Adrenal gland (tissue), 12 donors: ENCODE data around the gene SLC6A11. TPM values are rescaled to one million over a fixed set of nuclear protein-coding genes. Genes with fewer than 3 reads are reported as not detected.

Source experiments
- DNase-seq, 7 donors: peaks; one replicate each; pipeline ENCODE4 v3.0.0-alpha.2; 2019 to 2020
- H3K27ac ChIP-seq, 5 donors: fragments of 200-600 bp; sonication (generic) in 4 of 5; 1 replicate in 3 of 5; 2 replicates in 2 of 5; pipeline versions ENCODE4 v1.5.1 to v1.8.0; 2016 to 2020; ENCODE audit warnings: mild to moderate bottlenecking in 1 of 5
- H3K27me3 ChIP-seq: fragments of 200-600 bp; 2 replicates; pipeline ENCODE4 v1.8.0; 2021
- H3K36me3 ChIP-seq, 2 donors: fragments of 200-600 bp; replicated peaks in 1 of 2; 1 replicate in 1 of 2; 2 replicates in 1 of 2; pipeline versions ENCODE4 v1.5.1 to v1.8.0; 2018 to 2022
- H3K4me1 ChIP-seq, 2 donors: fragments of 200-600 bp; replicated peaks in 1 of 2; 1 replicate in 1 of 2; 2 replicates in 1 of 2; pipeline versions ENCODE4 v1.5.1 to v1.8.0; 2018 to 2021
- H3K4me3 ChIP-seq, 4 donors: fragments of 200-600 bp; sonication (generic) in 3 of 4; one replicate each; pipeline ENCODE4 v1.5.1; 2016 to 2018
- H3K9me3 ChIP-seq, 3 donors: fragments of 200-600 bp; sonication (generic) in 1 of 3; replicated peaks in 1 of 3; 1 replicate in 2 of 3; 2 replicates in 1 of 3; pipeline versions ENCODE4 v1.5.1 to v1.8.0; 2016 to 2021
- CTCF ChIP-seq, 6 experiments: fragments of 450-650 bp in 4 of 6; fragments of 200-600 bp in 2 of 6; sonication (generic) in 1 of 6; IDR thresholded peaks; 1 replicate in 5 of 6; 2 replicates in 1 of 6; pipeline versions ENCODE4 v1.5.1 to v1.8.0; 2016 to 2021; ENCODE audit warnings: antibody characterized with exemption in 6 of 6, mild to moderate bottlenecking in 2 of 6, moderate library complexity in 1 of 6
- POLR2A ChIP-seq, 2 donors: fragments of 450-650 bp; IDR thresholded peaks; one replicate each; pipeline ENCODE4 v1.6.1; 2017; ENCODE audit warnings: antibody characterized with exemption in 2 of 2, mild to moderate bottlenecking in 2 of 2, moderate library complexity in 1 of 2
- WGBS, 4 donors: extraction: QIAGEN DNeasy Blood & Tissue Kit in 2 of 4; methylation state at CpG; one replicate each; pipeline versions ENCODE4 v1.1.5 to v1.1.7; 2013 to 2017; 5-methylcytosine and 5-hydroxymethylcytosine counted together
- intact Hi-C, 2 donors: fragments of 100-400 bp; cut with DNase I; formaldehyde crosslinking; loops; one replicate each; pipeline versions ENCODE4 v1.14.1 to v1.15.0; 2022 to 2023
- polyA plus RNA-seq, 3 donors: library from polyadenylated mRNA; stranded (reverse); fragments of 200-250 nt in 2 of 3; fragments of 350-450 nt in 1 of 3; fragmentation: Illumina TruSeq in 1 of 3; extraction: RNeasy Lipid Tissue Mini Kit (QIAGEN cat#74804) in 1 of 3; gene quantifications; one replicate each; pipeline ENCODE4 v1.2.3, GENCODE V29; 2013 to 2014
- total RNA-seq, 9 donors: library from RNA; depleted of rRNA in 4 of 9; stranded (reverse); fragments of >200 nt in 4 of 9; fragments of 120-200 nt in 1 of 9; fragmentation: NEBNext Ultra II Directional in 1 of 9; extraction: Animal tissue kit (Norgen Biotek cat#: 25700) in 1 of 9; gene quantifications; one replicate each; pipeline versions ENCODE4 v1.1.0 to v1.2.4, GENCODE V29; 2013 to 2023
- donor health status: healthy with polysubstance abuse.
- donor health status: Bipolar disorder and iron deficiency.
- donor health status: DM: yes; HTN: yes; CAD: no.
- donor health status: DM: no; HTN: no; CAD: no.
- donor health status: DM: no; HTN: no; CAD: no.
- donor health status: DM: yes; HTN: yes; CAD: no.

The SLC6A11 gene
- total and polyA plus RNA-seq, 12 donors, result 0.03 to 0.17 (median 0.06) TPM; not detected in 7

DNA sequence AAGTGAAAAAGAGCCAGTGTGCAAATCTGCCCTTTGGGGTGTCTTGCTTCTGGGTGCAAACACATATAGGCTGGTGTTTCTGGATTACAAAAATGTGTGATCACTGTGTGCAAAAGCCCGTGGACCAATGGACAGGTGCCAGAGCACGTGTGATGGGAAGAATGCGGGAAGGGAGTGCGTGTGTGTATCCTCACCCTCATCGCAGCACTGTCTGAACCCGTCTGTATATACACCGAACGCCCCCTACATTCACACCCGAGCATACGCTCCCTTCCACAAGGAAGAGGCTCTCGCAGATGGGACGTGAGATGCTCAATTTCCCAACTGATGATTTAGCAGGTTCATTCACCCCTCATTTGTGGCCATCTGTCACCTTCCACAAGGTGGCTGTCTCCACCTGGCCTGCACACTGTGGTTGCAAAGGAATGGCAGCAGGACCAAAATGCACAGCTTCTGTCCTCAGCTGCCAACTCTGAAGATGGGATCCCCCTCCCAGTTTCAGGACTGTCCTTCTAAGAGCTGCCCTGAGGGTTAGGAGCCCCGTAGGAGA is 157.1 kb downstream of the SLC6A11 start:
- WGBS, 4 donors, result 63 to 81% (median 77%) methylated on average over 13 of the region's 13 CpGs
- peaks cover 4% of the 10 kb centered on the region for H3K27me3 ChIP-seq
- H3K36me3 ChIP-seq, result no peaks in the 10 kb centered on the region
- no peaks in the 10 kb centered on the region for H3K9me3 ChIP-seq
- H3K4me1 ChIP-seq, result no peaks in the 10 kb centered on the region
- intact Hi-C loops, result no loop called here
- TF ChIP-seq POLR2A (IDR thresholded peaks at IDR 0.05), result no peak
- no peak for TF ChIP-seq CTCF (IDR thresholded peaks at IDR 0.05)
- no peak for DNase-seq
- no peak overlapping the region for H3K27ac ChIP-seq
- no peak overlapping the region for H3K4me3 ChIP-seq

- Histone ChIP-seq H3K27ac (no peak overlapping the region), H3K9me3 (no peaks in the 10 kb centered on the region), H3K27me3 (peaks cover 4% of the 10 kb centered on the region), H3K4me1 (no peaks in the 10 kb centered on the region), H3K4me3 (no peak overlapping the region), H3K36me3 (no peaks in the 10 kb centered on the region)
- intact Hi-C loops, result no loop called here
- DNase-seq, result no peak
- 77 to 83% (median 80%) methylated on average over 7 of the region's 7 CpGs for whole genome bisulfite sequencing, 4 donors
- TF ChIP-seq POLR2A (IDR thresholded peaks at IDR 0.05) (no peak), CTCF (IDR thresholded peaks at IDR 0.05) (no peak)
These were observed 158.1 kb downstream of the SLC6A11 start for GRCh38 chr3:10974131-10974530.

GRCh38 chr3:10974746-10975375 is 158.8 kb downstream of the SLC6A11 start:
- intact Hi-C loops, result no loop called here
- DNase-seq, result no peak
- 62 to 75% (median 65%) methylated on average over 6 to 7 of the region's 7 CpGs for WGBS, 4 donors

DNA sequence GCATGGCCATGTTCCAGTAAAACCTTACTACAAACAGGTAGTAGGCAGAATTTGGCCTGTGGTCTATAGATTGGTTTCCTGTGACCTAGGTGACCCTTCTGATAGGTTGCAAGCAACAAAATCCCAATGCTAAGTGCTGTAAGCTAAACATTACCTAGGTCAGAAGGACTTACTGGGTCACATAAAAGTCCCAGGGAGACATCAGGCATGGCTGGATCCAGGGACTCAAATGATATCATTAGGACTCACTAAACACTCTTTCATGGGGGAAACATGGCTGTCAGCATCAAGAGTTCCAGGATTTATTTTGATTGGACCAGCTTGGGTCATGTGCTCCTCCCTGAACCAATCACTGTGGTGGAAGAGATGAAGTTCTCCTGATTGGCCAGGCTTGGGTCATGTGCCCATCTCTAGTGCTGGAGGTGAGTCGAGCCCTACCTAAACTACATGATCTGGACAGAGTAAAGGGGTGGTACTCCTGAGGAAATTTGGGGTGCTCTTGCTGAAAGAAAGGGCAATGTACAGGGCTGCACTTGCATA is 159.7 kb downstream of the SLC6A11 start:
- intact Hi-C loops, result no loop called here
- no peaks in the 10 kb centered on the region for H3K9me3 ChIP-seq
- 73 to 100% (median 91%) methylated on average over 1 of the region's 1 CpG for WGBS, 4 donors
- no peaks in the 10 kb centered on the region for H3K36me3 ChIP-seq
- DNase-seq, result no peak
- TF ChIP-seq POLR2A (IDR thresholded peaks at IDR 0.05) (no peak), CTCF (IDR thresholded peaks at IDR 0.05) (no peak)
- H3K4me3 ChIP-seq, result no peak overlapping the region
- H3K27me3 ChIP-seq, result peaks cover 4% of the 10 kb centered on the region
- H3K27ac ChIP-seq, result no peak overlapping the region
- no peaks in the 10 kb centered on the region for H3K4me1 ChIP-seq

More at GRCh38 chr3:10974746-10975375, 158.8 kb downstream of the SLC6A11 start:
- Histone ChIP-seq H3K4me1 (no peaks in the 10 kb centered on the region), H3K27me3 (peaks cover 4% of the 10 kb centered on the region), H3K4me3 (no peak overlapping the region), H3K9me3 (no peaks in the 10 kb centered on the region), H3K36me3 (no peaks in the 10 kb centered on the region), H3K27ac (no peak overlapping the region)
- TF ChIP-seq CTCF (IDR thresholded peaks at IDR 0.05) (no peak), POLR2A (IDR thresholded peaks at IDR 0.05) (no peak)
